GM18526 (cell line): ENCODE results near the gene TIAM1.

Experiments
- POLR2A ChIP-seq: IDR thresholded peaks from 3 replicates; pipeline ENCODE4 v1.6.1; 2011; ENCODE audit not compliant: insufficient read length; ENCODE audit errors: extremely low read depth

The TIAM1 gene

DNA sequence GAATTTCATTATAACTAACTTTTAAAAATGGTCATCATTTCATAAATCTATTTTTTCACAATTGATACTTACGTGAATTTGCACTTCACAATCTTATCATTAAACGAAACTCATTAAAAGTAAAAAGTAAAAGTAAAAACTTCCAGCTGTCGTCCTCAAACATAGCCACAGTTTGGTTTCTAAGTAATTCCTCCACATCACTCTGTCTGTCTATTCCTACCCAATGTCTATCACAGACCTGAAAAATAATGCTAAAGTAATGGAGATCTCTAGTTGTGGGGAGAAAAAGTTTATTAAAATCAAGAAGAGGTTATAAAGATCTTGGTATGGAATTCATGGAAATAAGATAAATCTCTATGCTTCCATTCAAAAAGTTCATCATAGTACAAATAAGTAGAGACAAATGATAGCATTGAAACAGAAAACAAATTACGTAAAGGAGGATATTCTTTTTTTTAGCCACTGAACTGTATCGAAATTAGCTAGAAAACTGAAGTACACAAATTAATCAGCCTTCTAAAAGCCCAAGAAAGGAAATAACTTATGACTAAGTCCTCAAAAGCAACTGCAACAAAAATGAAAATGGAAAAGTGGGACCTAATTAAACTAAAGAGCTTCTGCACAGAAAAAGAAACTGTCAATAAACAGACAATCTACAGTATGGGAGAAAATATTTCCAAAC is 148.6 kb downstream of the TIAM1 start:
- no peak for TF ChIP-seq POLR2A

DNA sequence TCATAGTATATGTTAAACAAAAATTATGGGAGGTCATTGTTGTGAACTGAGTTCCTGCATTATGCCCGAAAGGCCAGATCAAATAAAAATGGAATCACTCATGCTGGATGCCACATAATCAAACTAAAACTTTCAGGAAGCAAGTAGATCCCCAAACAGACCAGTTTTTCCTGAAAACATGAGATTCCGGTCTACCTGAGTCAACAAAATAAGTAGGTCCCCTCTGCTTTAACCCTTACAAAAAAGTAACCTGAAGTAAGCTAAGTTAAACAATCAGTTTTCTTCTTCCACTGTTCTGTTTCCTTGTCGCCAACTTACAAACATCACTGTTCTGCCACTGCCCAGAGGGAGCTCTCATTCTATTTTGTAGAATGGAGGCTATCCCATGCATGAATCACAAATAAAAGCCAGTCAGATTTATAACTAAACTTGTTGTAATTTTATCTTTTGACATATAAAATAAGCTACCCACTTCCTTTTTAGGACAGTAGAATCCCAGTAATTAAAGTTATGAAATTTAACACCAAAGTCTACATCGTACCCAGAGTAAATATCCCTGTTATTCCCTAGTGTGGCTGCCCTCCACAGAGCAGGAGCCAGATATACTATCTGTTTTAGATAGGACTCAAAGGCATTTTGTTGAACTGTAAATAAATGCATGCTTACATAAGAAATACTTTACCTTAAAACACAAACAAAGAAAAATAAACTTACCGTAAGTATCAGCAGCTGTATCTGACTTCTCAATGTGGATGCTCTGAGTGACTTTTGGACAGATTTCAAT is 149.4 kb downstream of the TIAM1 start:
- TF ChIP-seq POLR2A: no peak

DNA sequence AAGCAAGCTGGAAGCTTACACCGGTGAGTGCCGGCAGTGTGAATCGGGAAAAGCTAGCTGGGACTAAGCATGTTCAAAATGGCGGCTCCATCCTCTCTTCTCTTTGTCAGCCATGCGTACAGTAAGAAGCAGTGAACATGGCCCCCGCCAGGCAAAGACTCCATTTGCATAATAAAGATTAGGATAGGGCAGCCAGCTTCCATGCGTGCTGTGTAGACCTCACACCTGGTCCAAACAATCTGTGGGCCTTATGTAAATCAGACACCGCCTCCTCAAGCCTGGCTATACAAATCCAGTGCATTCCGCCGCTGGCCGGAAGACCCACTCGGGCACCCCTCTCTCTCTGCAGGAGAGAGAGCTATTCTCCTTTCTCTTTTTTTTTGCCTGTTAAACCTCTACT is 150.3 kb downstream of the TIAM1 start:
- TF ChIP-seq POLR2A: no peak

DNA sequence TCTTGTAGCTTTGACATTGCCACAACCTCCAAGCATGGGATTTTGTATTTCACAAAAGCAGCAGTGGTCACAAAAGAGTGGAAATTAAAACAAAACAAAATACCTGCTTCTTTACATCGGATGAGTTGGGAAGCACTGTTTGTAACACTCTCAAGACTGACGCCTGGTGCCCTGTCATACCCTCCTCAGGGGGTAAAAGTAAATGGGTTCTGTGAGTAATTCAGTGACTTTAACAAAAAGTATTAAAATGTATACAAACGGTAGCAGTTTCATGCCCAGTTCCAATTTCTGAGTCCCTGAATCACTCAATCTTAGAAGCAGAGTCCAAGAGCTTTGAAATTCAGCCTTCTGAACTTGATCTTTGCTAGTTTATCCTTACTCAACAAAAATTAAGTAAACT is 152.5 kb downstream of the TIAM1 start:
- TF ChIP-seq POLR2A: no peak

DNA sequence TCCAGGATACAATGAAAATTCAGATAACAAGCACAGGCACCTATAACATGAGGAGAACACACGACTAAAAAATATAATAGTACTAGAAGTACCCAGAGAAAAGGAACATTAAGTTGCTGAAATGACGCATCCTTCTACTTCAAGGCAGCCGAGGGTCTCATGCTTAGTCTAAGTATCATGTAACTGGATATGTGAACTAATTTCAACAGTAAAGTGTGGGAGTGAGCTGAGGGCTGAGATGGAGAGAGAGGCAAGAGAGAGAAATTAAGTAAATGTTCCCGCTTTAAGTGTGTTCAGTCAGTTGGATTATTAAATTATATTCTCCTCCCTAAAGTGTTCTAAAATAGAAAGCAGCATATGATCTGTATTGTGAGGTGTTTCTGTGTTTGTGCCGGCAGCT is 153.5 kb downstream of the TIAM1 start:
- TF ChIP-seq POLR2A: no peak

DNA sequence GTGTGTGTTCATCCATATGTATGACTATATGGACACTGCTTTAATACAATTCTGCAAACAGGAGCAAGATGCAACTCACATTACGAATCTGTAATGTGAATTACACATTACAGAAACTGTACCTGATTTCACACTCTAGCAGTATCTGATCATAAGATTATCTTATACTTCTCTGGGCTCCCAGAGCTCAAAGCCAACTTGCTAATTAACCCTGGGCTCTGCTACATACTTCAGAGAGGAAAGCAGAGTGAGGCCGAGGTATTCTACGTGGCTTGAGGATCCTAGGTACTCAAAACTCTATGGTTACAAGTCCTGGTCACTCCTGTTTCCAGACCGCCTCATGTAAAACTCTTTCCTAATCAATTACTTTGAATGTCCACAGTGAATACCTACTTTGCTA is 156.6 kb downstream of the TIAM1 start:
- TF ChIP-seq POLR2A: no peak

DNA sequence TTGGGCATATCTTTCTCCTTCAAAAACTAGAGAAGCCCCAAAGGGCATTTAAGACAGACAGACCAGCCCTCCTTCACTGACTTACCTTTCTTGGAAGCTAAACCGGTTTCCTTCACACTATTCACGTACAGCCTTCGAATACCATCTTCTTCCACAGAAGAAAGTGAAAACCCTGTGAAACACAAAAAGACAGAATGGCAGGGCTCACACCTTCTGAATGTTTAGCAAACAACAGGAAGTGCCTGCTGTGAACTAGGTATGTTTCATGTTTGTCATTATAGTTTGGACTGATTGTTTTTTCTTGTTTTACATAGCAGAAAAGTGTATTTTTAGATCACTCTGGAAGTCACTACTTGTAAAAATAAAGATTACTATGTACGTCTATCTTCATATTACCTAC is 157.1 kb downstream of the TIAM1 start:
- TF ChIP-seq POLR2A: no peak

DNA sequence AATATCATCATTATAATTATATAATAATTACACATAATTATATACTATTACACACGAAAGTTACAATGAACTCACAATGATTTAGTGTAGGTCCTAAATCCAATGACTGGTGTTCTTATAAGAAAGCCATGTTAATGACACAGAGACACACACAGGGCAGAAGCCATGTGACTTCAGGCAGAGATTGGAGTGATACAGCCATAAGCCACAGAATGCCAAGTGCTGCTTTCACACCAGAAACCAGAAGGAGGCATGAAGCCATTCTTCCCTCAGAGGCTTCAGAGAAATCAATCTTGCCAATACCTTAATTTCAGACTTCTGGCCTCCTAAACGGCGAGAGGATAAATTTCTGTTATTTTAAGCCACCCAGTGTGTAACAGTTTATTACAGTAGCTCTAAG is 158.4 kb downstream of the TIAM1 start:
- no peak for TF ChIP-seq POLR2A

DNA sequence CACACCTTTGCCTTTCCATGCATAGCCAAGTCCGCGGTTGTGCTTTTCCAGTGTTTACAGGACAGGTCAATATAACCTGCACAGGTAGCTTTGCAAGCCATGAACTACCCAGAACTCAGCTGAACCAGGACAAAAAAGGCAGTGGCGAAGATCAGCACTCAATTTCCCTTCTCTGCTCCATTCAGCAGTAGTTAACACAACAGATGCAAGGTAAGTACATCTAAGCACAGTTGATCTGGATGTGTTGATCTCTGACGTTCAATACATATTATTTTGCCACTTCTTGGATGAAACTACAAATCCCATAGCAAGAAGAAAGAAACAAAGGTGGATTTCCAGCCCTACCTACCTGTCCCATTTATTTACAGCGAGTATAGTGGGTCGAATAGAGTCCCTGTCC is 159.2 kb downstream of the TIAM1 start:
- no peak for TF ChIP-seq POLR2A

DNA sequence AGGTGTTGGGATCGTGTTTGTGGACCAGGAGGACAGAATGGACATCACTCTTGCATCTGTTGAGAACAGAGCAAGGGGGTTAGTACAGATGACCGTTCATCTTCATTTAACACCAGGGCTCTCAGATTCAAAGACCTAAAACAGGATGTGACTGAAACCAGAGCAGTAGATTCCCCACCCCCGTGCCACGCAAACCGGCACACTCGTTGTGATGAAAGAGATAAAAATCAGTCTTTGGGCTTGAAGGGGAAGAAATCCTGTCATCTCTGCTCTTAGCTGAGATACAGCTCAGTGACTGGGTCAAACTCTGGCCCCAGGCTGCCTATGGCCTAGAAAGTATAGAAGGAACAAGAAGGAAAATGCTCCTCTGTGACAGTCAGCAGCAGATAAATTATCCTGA is 159.6 kb downstream of the TIAM1 start:
- no peak for TF ChIP-seq POLR2A

DNA sequence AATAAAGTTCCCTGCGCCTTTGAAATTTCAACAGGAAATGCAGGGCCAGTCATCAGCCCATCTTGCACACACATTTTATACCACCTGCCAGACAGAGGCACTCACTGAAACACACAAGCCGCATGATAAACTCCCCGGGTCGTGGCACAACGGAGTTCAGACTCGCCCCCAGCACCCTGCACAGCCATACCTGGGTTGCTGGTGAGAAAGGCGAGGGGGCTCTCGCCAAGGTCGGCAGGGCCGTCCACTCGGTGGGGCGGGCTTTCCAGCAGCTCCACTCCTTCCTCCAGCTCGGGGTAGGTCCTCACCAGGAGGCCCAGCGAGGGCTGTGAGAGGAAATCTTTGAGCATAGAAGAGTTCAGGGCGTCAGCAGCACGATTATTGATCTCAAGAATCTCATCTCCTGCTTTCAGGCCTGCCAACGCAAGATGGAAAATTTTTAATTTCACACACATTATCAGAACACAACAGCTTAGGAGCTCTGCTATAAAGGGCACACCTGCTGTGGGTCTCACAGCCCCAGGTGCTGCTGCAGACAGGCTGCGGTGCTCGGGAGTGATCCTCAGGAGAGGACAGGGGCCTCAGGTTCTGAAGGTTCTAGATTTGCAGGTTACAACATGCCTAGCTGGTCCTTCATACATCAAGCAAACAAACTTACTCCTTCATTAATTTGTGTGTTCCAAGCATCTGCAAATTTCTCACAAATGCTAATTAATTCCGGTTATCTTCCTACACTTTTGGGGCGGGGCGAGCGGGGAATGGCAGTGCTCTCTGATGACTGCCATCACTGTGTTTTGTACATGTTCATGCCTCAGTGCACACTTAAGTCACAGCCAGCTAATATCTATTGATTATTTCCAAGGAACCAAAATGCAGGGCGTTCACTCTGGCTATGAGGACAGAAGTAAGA is 161.6 kb downstream of the TIAM1 start:
- no peak for TF ChIP-seq POLR2A

DNA sequence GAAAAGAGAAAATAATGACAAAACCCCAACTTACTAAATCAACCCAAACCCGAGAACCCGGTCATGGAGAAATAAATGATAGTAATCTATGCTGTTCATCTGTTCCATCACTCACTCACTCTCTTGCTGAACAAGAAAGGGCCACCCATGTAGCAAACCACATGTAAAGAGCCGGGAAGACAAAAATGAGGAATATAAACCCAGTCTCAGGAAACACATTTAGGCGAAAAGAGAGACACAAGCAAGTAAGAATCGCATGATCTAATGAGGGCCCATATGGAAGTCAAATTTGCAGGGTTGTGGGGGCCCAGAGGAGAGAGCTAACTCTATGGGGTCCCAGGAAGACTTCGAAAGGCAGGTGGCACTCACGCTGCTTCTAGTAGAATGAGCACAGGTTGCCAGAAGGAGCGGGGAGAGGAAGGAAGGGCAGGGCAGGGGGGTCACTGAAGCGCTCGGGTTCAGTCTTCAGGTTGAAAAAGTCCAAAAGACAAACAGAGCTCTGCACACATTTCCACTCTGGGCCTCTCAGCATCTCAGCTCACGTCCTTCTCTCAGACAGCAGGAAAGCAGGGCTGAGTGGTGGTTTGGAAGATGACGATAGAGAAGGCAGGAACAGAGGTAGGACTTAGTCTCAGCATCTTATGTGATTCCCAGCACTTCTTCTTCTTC is 162.8 kb downstream of the TIAM1 start:
- no peak for TF ChIP-seq POLR2A

DNA sequence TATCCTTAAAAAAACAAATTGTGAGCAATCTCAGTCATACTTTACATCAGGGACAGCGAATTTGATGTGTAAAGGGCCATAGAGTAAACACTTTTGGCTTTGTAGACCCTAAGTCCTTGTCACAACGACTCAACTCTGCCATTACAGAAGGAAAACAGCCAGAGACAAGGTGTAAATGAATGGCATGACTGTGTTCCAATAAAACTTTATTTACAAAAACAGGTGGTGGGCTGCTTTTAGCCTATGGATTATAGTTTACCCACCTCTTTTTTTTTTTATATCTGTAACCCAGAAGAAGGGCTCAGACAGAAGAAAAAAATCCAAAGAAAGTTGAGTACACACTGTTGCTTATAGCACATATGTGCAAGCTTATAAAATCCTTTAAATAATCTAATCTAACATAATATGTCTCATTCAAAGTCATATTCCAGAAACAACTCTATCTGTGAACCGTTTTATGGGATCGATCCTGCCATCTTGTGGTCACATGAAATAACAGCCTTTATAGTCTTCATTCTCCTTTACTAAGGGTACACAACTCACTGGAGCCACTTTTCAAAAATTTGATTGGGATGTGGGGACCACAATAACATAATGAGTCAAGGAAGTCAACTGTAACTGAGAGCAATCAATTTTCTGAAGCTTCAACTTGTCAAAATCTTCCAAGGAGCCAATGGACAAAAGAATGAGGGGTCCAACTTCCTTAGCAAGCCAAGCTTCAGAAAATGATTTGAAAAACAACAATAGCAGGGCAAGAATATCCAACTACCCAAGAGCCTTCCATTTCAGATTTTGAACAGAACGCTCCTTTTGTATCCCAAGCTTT is 163.6 kb downstream of the TIAM1 start:
- TF ChIP-seq POLR2A: no peak

DNA sequence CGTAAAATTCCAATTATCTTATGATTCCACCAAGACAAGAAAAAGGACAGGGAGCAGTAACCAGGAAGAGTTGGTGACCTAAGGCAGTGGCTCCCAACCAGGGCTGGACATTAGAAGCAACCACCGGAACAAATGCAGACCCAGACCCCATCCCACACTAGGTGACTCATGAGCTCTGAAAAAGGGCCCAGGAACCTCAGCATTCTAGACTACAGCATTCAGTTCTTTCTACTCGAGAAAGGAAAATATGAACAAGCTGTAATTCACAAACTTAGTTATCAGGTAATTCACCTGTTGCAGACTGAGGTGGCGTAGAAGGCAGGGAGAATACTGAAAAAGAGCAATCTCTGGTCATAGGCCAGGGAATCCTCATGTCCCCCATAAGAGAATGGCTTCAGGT is 167.3 kb downstream of the TIAM1 start:
- no peak for TF ChIP-seq POLR2A
